ENCODE data around the gene AUTS2. TPM values are rescaled to one million over a fixed set of nuclear protein-coding genes. Genes with fewer than 3 reads are reported as not detected.

AUTS2 gene
- total and polyA plus RNA-seq, 10 donors, result 6.1 to 54.8 (median 29.1) TPM

DNA sequence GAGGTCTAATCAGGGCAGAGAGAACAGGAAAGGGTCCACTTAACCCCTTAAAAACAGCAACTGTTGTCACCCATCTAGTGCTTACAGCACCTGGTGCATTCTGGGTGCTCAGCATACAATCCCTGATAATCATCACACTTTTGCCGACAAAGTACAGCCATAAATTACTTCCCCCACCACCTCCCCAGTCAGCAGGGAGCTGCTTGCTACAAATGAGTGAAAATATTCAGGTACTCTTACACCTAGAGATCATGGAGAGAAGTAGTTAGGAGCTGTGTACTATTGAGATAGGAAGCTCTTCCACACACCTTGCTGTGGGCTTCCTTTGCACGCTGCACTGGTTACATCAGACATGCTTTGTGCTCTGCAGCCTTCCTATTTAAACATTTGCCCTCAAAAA is 810.2 kb downstream of the AUTS2 start:
- Histone ChIP-seq H3K4me1 (peaks cover 0 to 39% (median 5%) of the 10 kb centered on the region in 6 donors), H3K27me3 (replicated peaks in 1 of 7) (no peaks in the 10 kb centered on the region), H3K9me3 (no peaks in the 10 kb centered on the region), H3K27ac (no peak overlapping the region), H3K36me3 (no peaks in the 10 kb centered on the region), H3K4me3 (no peak overlapping the region)
- intact Hi-C loops (cut with DNase I; ENCODE audit: low total_unique reads), result no loop called here
- 45 to 66% (median 57%) methylated on average over 2 of the region's 2 CpGs for whole genome bisulfite sequencing, 5 donors
- no peak for DNase-seq
- TF ChIP-seq POLR2AphosphoS5 (IDR thresholded peaks at IDR 0.05) (no peak), POLR2A (IDR thresholded peaks at IDR 0.05) (no peak)
- TF ChIP-seq, protein P1, sequence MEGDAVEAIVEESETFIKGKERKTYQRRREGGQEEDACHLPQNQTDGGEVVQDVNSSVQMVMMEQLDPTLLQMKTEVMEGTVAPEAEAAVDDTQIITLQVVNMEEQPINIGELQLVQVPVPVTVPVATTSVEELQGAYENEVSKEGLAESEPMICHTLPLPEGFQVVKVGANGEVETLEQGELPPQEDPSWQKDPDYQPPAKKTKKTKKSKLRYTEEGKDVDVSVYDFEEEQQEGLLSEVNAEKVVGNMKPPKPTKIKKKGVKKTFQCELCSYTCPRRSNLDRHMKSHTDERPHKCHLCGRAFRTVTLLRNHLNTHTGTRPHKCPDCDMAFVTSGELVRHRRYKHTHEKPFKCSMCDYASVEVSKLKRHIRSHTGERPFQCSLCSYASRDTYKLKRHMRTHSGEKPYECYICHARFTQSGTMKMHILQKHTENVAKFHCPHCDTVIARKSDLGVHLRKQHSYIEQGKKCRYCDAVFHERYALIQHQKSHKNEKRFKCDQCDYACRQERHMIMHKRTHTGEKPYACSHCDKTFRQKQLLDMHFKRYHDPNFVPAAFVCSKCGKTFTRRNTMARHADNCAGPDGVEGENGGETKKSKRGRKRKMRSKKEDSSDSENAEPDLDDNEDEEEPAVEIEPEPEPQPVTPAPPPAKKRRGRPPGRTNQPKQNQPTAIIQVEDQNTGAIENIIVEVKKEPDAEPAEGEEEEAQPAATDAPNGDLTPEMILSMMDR (IDR thresholded peaks at IDR 0.05 in 8 of 11, conservative IDR thresholded peaks at IDR 0.05 in 3 of 11), result no peak

DNA sequence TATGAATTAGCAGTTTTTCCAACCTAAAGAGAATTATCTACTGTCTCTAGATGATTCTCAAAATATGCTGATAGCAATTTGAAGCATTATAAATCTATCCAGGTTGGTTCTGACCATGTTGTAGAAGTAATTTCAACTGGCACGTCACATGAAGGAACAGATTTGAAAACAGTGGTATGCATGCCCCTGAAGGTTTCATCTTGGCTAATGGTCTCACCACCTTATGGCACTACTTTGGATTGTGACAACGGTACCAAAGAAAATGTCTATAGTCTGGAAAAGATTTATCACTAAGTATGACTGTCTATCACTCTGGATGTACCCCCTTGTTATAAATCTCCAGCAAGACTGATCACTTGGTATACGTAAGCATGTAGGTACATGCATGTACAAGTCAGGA is 810.6 kb downstream of the AUTS2 start:
- no peaks in the 10 kb centered on the region for H3K9me3 ChIP-seq
- H3K36me3 ChIP-seq, result no peaks in the 10 kb centered on the region
- no peak for DNase-seq
- no peak for TF ChIP-seq POLR2AphosphoS5 (IDR thresholded peaks at IDR 0.05)
- TF ChIP-seq, protein P1 (IDR thresholded peaks at IDR 0.05 in 8 of 11, conservative IDR thresholded peaks at IDR 0.05 in 3 of 11), result no peak
- TF ChIP-seq POLR2A (IDR thresholded peaks at IDR 0.05), result no peak
- WGBS, 5 donors, result 87 to 94% (median 92%) methylated on average over 3 of the region's 3 CpGs
- H3K4me3 ChIP-seq, result no peak overlapping the region
- no peak overlapping the region for H3K27ac ChIP-seq
- peaks cover 0 to 39% (median 5%) of the 10 kb centered on the region in 6 donors for H3K4me1 ChIP-seq
- intact Hi-C loops (cut with DNase I; ENCODE audit: low total_unique reads), result no loop called here
- H3K27me3 ChIP-seq (replicated peaks in 1 of 7), result no peaks in the 10 kb centered on the region

DNA sequence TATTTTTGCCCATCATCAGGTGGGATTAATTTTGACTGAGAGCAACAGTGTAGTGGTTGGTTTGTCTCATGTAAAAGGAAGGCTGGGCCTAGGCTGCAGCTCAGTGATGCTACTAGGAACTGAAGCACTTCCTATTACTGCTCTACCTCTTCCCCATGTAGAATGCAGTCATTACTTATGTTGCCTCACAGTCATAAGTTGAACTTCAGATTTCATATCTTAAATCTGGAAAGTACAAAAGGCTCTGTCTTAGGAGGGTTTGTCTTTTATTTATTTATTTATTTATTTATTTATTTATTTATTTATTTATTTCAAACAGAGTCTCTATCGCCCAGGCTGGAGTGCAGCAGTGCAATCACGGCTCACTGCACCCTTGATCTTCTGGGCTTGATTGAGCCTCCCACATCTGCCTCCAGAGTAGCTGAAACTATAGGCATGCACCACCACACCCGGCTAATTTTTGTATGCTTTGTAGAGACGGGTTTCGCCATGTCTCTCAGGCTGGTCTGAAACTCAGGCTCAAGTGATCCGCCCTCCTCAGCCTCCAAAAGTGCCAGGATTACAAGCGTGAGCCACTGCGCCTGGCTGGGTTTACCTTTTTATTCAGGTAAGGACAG is 812.0 kb downstream of the AUTS2 start:
- no peak for DNase-seq
- H3K27ac ChIP-seq, result no peak overlapping the region
- intact Hi-C loops (cut with DNase I; ENCODE audit: low total_unique reads), result no loop called here
- no peak overlapping the region for H3K4me3 ChIP-seq
- H3K36me3 ChIP-seq, result no peaks in the 10 kb centered on the region
- H3K27me3 ChIP-seq (replicated peaks in 1 of 7), result no peaks in the 10 kb centered on the region
- no peak for TF ChIP-seq POLR2AphosphoS5 (IDR thresholded peaks at IDR 0.05)
- TF ChIP-seq, protein P1 (IDR thresholded peaks at IDR 0.05 in 8 of 11, conservative IDR thresholded peaks at IDR 0.05 in 3 of 11), result no peak
- TF ChIP-seq POLR2A (IDR thresholded peaks at IDR 0.05), result no peak
- 79 to 84% (median 82%) methylated on average over 8 of the region's 8 CpGs for WGBS, 5 donors
- no peaks in the 10 kb centered on the region for H3K9me3 ChIP-seq
- peaks cover 0 to 39% (median 5%) of the 10 kb centered on the region in 6 donors for H3K4me1 ChIP-seq

DNA sequence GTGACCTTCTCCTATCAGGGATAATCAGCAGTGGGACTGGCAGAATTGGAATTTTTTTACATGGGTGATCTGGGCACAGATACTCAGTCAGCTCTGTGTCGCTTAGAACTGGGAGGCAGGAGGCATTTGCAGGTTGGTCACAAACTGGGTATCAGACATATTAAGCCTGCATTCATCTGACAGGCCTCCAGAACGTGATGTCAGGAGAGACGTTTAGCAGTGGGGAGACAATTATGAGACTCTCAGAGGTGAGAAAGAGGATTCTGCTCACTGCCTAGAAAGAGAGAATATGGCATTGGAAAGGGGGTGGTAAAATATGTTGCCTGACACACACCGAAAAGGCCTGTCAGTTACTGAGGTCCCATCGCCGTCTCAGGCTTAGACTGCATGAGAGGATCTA is 816.1 kb downstream of the AUTS2 start:
- 80 to 95% (median 95%) methylated on average over 6 of the region's 6 CpGs for WGBS, 5 donors
- intact Hi-C loops (cut with DNase I; ENCODE audit: low total_unique reads), result no loop called here
- no peak overlapping the region for H3K4me3 ChIP-seq

More for the DNA sequence above, 816.1 kb downstream of the AUTS2 start:
- Histone ChIP-seq H3K36me3 (no peaks in the 10 kb centered on the region), H3K27me3 (replicated peaks in 1 of 7) (no peaks in the 10 kb centered on the region), H3K27ac (no peak overlapping the region), H3K9me3 (no peaks in the 10 kb centered on the region), H3K4me1 (peaks cover 0 to 21% (median 0%) of the 10 kb centered on the region in 6 donors)
- DNase-seq, result no peak
- TF ChIP-seq POLR2A (IDR thresholded peaks at IDR 0.05) (no peak), POLR2AphosphoS5 (IDR thresholded peaks at IDR 0.05) (no peak)
- TF ChIP-seq, protein P1 (IDR thresholded peaks at IDR 0.05 in 8 of 11, conservative IDR thresholded peaks at IDR 0.05 in 3 of 11), result no peak

All from spleen (tissue), 11 donors.